ENCODE data around the gene RYR3.
A peak's percentile ranks its signal among the peaks of the same experiment; 100 is the strongest.

Gene RYR3

DNA sequence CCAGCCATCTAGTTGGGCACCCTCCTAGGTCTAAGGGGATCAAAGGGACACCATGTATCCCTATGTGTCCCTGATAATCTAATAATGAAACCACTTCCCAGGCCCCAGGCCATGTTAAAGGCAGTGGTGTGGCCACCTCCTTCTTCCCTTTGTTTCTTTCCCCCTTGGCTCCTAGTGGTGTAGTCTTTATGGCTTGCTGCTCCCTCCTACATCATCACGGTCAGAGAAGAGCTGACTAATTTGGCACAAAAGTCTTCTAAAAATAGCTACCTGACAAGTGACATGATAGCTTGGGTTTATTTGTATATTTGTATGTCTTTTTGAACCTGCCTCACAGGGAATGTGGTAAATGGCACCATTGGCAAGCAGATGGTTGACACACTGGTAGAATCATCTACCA lies 526.5 kb downstream of the RYR3 start:
- DNase-seq (ENCODE audit: low read depth) = no peak

DNA sequence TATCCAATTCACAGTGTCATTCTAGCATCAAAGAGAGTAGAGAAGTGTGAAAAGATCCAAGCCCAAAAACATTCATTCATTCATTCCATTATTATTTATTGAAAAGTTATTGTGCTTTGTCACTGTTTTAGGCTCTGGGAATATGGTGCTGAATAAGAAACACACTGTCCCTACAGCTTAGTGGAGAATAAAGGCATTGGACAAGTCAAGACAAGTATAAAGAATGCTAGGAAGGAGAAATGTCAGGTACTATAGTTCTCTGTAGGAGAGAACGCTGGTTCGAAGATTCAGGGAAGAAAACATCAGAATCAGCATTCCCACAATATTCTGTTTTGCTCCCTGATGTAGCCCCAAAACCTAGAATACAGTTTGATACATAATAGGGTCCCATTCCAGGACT lies 528.8 kb downstream of the RYR3 start:
- no peak for DNase-seq (ENCODE audit: low read depth)

DNA sequence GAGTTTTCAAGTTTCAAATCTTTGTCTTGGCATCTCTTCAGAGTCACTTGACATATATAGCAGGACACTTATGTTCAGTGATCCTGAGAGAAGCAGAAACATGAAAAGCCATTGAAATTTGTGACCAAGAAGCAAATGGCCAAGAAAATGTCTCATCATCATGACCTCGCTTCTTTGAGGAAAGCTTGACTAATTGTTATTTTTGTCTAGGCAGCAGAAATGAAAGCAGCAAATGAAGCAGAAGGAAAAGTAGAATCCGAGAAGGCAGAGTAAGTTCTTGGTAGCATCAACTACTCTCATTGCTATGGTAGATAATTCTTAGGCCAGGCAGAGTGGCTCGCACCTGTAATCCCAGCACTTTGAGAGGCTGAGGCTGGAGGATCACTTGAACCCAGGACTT lies 529.8 kb downstream of the RYR3 start:
- DNase-seq (ENCODE audit: low read depth) = no peak

DNA sequence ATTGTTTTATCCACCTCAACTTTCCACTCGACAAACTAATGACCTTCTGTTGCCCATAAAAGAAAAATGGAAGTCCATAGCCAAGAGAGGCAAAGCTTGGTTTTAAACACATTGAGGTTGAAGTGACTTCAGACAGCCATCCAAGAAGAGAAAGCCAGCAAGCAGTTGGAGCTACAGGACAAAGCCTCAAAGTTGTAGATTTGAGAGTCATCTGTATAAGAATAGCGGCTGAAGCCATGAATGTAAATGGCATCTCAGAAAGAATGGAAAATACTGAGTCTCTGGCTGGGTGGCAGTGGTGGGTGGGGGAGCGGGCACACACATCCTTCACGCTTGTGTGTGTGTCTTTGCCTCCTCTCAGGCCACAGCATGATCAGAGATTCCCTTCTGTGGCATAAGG lies 533.4 kb downstream of the RYR3 start:
- no peak for DNase-seq (ENCODE audit: low read depth)

DNA sequence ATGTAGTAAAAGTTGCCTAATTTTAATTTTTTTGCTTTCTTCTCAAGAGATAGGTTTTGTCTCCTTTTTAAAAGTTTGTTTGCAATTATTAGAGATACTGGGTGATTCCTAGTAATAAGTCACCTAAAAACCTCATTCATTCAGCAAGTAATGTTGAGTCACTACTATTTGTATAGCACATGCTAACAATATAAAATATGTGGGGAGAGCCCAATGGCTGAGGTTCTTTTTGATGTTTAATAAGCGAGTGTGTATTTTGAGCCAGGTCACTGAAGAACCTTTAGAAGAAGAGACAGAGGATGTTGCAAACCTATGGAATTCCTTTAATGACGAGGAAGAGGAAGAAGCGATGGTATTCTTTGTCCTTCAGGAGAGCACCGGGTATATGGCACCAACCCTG lies 533.8 kb downstream of the RYR3 start:
- no peak for DNase-seq (ENCODE audit: low read depth)

DNA sequence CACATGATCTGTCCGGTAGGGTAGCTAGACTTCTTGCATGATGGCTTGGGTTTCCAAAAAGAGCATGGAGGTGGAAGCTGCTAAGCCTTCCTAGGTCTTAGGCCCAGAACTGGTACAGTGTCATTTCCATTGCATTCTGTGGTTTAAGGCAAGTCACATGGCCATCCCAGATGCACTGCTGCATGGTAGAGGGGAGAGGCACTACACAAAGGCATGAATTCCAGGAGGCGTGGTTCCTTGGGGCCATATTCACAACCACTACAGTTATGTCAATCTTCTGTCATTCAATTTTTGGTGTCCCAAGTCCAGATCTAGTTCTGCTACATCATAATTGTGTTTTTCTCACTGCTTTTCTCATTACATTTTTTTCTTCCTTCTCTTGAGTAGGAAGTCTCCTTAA lies 535.4 kb downstream of the RYR3 start:
- no peak for DNase-seq (ENCODE audit: low read depth)

DNA sequence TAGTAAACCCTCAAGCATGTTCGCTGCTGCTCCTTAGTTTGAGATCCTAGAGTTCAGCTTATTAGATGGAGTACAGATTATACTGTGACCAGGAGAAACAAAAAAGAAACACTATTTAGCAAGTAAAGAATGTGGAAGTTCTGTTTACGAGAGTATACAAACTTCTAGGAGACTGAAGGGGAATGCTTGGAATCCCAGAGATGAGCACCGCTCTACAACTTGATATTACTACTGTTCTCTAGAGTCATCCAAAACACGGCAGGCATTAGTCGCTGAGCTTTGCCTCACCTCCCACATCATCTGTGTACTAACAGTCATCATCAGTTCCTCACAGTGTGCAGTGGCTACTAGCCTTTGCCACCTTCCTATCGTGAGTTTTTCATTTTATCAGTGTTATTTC lies 536.1 kb downstream of the RYR3 start:
- DNase-seq (ENCODE audit: low read depth) = no peak

DNA sequence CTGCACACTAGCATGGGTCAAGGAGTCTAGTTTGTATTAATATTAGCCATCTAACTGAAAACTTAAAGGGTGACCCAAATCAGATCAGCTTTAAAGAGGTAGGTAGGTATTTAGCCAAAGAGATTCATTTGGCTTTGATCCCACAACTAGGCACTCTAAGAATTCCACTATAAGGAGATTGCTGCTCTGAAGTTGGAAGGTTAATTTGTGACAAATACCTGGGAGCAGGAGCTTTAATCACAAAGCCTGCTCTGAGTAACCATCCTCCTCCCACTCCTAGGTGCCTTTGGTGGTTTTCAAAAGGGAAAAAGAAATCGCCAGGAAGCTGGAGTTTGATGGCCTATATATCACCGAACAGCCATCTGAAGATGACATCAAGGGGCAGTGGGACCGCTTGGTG lies 537.2 kb downstream of the RYR3 start:
- DNase-seq (ENCODE audit: low read depth) = no peak

DNA sequence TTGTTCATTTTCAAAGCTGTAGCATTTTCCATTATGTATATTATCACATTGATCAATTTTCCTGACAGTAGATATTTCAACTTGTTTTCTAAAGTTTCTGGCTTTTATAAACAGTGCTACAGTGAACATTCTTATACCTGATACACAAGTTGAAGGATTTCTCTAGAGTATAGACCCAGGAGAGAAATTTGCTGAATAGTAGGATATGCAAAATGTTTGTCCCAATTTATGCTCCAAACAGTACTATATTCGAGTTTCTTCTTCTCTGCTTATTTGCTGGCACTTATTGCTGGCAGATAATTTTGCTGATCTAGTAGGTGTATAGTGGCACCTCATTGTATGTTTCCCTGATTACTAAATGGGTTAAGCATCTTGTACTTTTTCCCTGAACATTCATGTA lies 540.3 kb downstream of the RYR3 start:
- no peak for DNase-seq (ENCODE audit: low read depth)

DNA sequence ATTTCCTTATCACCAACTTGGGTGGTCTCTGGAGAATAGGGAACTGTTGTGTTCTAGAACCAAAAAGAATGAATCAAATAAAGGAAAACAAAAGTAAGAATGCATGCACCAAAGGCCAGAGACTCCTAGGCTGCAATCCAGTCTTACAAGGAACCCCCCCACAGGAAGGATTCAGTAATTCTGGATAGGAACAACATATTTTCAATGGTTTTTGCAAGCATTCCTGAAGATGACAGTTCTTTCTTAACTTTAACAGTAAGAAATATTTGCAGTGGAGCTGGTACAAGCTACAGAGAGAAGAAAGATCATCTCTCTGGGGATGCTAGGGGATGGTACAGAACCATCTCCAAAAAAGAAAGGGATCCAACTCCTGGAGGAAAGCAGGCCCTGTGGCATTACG lies 541.3 kb downstream of the RYR3 start:
- DNase-seq (ENCODE audit: low read depth) = no peak

DNA sequence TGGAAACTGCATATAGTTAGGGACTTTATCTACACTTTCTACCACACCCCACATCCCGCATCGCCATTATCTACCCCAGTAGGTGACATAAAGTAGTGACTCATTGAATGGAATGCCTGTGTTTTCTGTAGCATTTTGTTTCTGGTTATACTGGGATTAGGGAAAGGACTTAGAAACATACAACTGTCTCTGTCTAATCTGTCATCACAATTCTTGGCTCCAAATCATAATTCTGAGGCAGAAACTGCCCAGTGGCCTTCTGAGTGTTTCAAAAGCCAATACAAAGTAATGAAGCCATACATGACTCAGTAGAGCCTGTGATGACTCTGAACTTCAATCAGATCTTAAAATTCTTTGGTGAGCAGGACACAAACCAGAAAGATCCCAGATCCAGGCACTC lies 541.8 kb downstream of the RYR3 start:
- peak; percentile 60 for DNase-seq (ENCODE audit: low read depth)

DNA sequence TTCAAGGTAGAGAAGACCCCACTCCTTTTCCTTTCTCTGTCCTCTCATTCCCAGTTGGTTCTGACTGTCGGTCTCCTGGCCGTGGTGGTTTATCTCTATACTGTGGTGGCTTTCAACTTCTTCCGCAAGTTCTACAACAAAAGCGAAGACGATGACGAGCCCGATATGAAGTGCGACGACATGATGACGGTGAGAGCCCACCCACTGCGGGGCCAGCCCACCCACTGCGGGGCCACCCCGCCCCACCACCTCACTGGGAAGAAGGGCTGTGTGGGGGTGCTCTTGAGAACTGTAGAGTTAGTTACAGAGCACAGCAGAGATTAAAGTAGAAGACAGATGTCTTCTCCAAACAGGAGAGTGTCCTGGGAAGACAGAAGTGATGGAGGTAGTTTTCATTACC lies 547.0 kb downstream of the RYR3 start:
- no peak for DNase-seq (ENCODE audit: low read depth)

DNA sequence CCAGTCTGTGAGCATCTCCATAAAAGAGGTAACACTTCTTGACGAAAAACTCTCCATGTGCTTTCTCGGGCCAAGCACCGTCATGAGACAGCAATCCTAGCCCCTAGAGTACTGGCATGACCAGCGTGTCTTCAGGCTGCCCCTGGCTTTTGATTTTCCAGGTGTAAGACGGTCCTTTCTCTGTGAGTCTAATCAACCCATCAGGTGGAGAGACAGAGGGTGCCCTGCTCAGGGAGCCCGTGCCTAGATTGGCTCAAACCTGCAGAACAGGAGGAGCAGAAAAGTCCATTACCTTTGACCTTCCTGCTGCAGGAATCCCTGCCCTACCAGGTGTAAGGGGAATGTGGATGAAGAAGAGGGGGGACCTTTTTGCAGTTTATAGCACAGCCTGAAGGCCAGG lies 548.1 kb downstream of the RYR3 start:
- no peak for DNase-seq (ENCODE audit: low read depth)

DNA sequence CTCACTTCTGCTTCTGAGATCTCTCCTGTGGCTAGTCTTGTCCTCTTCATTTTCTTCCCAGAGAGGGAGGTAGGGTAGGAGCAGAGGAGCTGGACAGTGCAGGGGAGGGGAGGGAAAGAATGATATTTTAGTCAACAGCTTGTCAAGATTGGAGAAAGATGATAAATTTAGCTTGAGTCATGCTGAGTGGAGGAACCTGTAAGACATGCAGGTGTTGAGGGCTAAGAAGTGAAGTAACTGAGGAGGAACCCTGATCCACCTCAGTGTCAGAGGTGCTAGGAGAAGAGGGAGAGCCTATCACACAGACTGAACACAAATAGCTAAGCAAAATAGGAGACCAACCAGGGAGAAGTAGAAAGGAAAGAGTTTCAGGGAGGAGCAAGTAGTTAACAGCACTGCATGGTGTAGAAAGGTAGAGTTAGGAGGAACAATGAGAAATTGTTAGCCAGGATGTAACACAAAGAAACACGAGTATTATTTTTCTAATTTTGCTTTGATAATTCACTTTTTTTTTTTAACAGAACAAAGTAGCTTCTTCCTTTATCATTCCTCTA lies 549.3 kb downstream of the RYR3 start:
- no peak for DNase-seq (ENCODE audit: low read depth)

DNA sequence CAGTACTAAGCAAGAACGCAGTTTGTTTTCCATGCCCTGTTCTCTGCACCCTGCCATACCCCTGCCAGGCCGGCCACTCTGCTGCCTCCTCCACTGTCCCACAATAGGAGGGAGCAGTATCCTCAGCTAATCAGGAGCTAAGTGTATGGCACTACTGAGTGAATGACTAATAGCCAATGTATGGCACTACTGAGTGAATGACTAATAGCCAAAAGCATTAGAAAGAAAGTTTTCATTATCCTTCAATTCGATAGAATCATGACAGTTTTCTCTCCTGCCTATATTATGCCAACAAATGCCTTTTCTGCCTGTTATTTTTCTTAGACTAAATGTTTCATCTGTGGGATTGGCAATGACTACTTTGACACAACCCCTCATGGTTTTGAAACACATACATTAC lies 550.0 kb downstream of the RYR3 start:
- DNase-seq (ENCODE audit: low read depth) = peak; percentile 84

DNA sequence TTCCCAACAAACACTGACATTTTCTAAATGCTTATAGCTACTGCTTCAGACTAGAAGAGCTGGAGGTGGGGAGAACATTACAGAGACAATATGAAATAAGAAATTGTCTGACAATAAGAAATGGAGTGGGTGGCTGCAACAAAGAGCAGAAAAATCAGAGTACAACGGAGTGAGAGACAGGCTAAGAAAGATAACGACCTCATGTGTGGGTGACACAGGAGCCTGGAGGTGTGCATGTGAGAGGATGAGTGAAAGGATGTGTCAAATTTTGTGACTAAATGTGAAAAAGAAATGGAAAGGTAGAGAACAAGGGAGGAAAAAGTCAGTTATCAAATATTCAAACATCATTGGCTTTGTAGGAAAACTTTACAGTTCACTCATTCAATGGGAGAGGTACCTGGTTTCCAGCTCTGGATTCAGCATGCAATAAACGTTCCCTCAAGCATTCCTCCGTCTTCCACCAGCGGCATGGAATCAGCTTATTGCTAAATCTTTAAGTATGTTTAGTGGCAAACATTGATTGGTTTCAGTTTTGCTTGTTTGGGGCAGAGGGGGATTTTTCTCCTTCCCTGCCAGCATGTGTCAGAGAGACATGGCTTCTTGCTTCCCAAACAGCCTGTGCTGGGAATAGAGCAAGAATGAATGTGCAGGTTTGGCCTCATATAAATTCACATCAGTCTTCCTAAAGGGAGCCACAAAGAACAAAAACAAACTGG lies 553.8 kb downstream of the RYR3 start:
- DNase-seq (ENCODE audit: low read depth) = no peak

DNA sequence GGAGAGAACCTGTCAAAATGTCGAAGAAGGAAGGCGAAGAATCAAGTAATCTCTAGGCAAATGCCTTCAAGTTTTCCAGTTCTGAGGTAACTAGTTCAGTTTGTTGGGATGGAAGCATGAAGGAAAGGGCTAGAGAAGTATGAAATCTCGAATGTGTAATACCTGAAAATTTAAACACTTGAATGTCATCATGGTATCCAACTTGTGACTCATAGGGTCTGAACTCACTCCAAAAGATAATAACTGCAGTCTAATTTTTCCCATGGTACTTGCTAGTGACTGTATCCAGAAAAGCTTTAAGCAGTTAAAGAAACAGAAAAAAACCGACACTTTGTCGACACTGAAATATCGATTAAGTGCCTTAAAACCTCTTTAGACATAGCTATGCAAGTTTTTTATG lies 554.6 kb downstream of the RYR3 start:
- peak; percentile 31 for DNase-seq (ENCODE audit: low read depth)

DNA sequence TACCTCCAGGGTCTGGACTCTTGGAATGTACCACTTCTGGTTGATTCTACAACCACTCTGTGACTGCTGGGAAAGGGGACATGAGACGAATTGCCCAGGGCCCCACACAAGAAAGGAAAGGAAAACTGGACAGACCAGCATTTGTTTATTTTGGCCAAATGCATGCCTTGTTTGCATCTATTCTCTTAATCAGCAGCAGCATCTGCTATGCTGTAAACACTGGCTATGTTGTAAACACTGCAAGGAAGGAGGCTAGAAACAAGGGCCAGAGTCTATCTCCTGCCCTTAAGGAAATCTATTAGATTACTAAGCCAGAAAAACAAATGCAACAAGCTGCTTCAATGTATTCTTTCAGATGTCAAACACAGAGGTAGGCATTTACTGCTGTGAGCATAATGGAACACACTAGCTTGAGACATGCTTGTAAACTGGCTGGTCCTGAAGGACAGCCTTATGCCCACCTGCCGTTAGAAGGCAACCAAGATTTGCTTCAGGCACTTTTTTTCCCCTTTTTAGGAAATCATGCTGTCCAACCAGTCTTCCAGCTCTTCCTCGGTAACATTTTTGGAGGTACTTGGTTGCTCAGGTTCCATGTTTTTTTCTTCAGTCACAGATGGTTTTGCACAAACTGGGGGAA lies 555.5 kb downstream of the RYR3 start:
- DNase-seq (ENCODE audit: low read depth) = peak; percentile 5

DNA sequence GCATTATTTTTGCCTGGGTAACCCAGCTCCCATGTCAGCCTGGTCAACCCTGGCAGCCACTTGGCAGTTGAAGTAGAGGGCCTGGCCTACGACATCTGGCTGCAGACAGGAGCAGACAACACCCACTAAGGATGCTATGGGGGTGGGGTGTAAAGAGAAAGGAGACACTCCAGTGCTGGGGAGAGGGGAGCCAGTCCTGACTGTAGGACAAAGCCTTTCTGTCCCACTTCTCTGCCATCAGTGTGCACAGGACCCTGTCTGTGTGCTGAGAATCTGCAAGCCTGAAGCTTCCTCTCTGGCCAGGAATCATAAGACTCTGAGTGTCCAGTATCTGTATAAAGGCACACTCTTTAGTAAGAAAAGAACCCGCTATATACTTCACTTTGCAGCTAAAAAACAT lies 561.2 kb downstream of the RYR3 start:
- no peak for DNase-seq (ENCODE audit: low read depth)

DNA sequence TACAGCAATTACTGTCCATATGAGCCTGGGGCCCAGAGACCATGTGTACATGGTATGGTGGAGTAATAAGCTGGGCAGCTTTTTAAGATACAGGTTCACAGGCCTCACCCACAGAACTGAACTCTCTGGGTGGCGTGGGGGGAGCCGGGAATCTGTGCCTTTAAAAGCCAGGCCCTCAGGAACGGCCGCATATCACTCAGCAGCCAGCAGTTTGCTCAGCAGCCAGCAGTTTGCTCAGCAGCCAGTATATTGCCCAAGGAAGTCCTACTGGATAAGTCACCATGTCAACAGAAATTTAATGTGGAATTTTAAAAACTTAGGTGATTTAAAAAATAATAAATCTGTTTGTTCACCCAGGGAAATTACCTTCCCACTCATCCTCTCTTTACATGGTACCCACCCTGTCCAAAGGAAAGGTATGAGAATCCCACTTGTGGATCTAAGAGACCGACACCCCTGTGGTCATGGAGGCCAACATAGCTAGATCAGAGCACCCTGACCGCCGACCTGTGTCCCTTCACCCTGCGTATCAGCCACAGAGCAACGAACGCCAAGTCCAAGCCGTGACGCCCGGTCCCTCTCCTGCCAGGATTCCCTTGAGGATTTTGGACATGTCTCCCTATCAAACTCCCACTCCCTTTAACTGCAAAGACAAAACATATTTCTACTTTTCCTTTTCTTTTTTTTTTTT lies 561.8 kb downstream of the RYR3 start:
- DNase-seq (ENCODE audit: low read depth) = no peak

DNA sequence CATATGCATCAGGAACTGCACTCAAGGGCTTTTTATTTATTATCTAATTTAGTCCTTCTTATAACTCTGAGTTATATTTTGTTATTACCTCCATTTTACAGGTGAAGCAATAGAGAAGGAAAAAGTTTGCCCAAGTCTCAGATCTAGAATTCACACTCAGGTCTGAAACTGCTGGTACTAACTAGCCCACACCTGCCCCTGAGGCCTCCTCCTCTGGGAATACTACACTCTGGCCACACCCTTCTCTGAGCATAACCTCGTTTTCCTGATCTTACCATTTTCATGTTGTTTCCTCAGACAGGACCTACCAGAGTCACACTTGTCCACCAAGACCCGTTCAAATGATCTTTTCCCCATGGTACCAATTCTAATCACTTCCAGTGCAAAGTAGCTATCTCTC lies 563.4 kb downstream of the RYR3 start:
- no peak for DNase-seq (ENCODE audit: low read depth)

DNA sequence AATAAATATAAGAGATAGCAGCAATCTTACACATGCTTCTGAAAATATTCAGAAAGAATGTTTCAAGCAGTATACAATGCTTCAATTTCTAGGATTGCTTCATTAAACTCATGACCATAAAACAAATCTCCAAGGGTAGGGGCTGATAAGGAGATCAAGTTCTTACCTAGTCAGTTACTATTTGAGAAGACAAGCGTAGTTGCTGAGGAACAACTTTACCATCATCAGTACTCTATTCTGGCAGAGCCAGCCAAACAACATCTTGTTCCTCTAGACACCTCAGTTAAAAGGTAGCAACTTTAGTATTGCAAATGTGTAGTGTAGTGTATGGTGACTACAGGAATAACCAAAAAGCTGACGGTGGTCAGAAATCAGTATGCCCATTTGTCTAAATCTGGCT lies 572.2 kb downstream of the RYR3 start:
- DNase-seq (ENCODE audit: low read depth) = no peak

DNA sequence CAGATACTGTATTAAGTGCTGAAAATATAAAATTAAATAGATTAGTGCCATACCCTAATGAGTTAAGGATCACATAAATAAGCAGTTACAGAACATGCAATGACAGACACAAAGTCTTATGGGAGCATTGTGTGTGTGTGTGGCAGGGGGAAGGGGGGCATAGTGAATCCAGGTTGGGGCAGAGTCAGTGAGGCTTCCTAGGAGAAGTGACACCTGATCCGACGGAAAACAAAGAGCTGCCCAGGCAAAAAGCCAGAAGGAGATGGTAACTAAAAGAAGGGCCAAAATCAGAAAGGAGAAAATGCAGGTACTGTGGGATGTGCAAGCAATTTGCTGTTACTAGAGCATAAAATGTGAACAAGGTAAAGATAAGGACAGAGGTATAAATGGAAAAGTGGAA lies 577.4 kb downstream of the RYR3 start:
- no peak for DNase-seq (ENCODE audit: low read depth)
